IPS-NIHi7 (cell line): ENCODE measurements around the gene ITPRIP.

ENCODE experiments used
- DNase-seq: peaks from one replicate; pipeline ENCODE4 v3.0.0; 2012; ENCODE audit warnings: mixed read lengths; ENCODE audit errors: extremely low spot score

Gene ITPRIP

DNA sequence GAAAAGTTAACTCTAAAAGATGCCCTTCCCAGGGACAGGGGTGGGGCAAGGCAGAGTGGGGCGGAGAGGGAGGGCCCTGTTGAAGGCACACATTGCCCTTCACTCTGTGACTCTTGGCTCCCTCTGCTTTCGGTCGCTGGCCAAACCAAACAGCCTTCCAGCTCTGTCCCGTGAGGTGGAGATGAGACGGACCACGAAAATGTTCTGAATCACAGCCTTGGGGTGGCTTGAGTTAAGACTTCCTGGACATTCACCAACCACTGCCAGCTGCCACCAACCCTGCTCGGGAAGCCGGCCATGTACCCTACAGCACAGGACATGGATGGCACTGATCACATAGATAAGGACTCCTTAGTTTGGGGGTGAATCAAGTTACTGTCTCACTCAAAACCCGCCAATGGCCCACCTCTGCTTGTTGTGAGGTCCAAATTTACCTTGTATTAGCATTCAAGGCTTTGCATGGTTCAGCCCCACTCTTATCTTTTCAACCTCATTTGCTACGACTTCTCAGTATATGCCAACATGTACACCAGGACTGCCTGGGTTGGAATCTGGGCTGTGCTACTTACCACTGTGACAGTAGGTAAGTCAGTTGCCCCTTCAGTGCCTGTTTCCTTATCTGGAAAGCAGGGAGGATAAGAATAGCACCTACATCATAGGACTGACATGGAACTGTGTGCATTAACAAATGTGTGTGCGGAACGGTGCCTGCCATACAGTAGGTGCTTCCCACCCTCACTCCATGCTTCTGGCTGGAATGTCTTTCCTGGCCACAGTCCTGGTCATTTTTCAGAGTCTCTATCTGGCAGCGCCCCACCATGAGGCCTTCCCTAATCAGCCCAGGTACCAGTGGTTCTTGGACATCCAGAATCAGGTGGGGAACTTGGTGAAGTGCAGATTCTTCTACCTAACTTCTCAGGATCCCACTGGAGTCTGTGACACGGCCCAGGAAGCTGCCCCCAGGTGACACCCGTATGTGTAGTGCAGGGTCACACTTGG, 28.0 kb downstream of the ITPRIP start:
- DNase-seq = no peak

DNA sequence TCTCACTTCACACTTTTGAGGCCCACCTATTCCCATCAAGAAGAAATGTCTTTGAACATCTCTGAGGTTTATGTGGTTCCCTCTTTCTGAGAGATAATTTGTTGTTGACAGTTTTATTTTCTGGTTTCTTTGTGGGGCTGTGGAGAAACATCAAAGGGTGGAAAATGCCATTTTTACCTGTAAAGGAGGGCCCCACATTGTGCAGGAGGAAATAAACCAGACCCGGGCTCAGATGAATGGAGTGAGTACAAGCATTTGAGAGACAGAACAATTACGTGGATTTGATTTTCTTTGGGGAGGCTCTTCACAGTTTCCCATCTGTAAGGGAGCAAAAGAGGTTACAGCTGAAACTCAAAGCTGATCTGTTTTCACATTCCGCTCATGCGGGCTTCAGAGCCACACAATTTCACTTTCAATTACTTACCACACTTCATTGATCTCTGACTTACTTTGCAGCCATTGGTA, 29.8 kb downstream of the ITPRIP start:
- no peak for DNase-seq

GRCh38 chr10:104307576-104308438, 30.5 kb downstream of the ITPRIP start:
- DNase-seq = no peak

- DNase-seq = no peak
Measured at GRCh38 chr10:104306897-104307296, 31.4 kb downstream of the ITPRIP start.

DNA sequence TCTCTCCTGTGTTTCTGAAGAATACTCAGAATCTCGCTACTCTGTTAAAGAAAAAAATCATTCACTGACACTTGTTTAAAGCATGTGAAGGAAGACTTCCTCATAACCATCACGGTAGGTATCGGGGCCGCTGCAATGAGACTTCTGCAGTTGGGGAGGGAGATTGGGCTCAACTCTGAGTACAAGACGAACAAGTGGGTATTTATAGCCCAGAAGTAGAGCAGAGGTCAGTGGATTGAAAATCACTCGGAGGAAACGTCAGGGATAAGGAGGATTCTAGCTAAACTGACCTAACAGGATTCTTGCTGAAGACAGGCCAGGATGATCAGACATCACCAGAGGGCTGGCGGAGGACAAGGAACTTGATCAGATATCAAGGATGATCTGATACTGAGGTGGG, 33.3 kb downstream of the ITPRIP start:
- DNase-seq = no peak

DNA sequence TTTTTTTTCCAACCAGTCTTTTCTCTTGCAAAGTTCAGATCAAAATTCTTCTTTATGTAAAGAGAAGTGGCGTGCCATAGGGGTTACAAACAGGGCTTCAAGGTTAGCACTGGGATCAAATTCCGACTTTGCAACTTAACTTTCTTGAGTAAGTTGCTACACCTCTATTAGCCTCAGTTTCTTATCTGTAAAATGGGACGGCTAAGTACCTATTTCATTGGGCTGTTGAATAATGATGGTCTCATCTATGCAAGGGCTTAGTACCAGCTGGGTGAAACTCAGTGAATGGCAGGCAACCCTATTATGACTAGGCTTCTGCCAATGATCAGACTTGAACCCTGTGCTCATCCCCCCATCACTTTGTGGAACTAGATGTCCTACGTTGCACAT, 33.9 kb downstream of the ITPRIP start:
- no peak for DNase-seq

GRCh38 chr10:104303594-104304355, 34.5 kb downstream of the ITPRIP start:
- no peak for DNase-seq

DNA sequence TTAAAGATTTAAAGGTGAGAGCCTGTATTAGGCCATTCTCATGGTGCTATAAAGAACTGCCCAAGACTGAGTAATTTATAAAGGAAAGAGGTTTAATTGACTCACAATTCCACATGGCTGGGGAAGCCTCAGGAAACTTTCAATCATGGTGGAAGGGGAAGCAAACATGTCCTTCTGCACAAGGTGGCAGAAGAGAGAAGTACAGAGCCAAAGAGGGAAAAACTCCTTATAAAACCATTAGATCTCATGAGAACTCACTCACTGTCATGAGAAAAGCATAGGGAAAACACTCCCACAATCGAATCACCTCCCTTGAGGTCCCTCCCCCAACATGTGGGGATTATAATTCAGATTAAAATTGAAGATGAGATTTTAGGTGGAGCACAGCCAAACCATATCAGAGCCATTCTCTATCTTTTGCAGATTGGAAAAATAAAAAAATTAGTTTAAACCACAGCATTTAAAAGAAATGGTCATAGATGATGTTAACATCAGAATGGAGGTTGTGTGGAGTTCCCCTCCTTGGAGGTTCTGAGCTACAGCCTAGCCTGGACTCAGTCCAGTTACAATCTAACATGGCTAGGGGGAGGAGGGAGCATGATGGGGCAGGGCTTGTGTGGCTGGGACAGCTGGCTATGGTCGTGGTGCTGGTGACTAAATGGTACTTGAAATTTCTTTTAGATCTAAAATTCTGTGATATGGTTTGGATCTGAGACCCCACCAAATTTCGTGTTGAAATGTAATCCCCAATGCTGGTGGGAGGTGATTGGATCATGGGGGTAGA, 36.2 kb downstream of the ITPRIP start:
- DNase-seq = no peak

DNA sequence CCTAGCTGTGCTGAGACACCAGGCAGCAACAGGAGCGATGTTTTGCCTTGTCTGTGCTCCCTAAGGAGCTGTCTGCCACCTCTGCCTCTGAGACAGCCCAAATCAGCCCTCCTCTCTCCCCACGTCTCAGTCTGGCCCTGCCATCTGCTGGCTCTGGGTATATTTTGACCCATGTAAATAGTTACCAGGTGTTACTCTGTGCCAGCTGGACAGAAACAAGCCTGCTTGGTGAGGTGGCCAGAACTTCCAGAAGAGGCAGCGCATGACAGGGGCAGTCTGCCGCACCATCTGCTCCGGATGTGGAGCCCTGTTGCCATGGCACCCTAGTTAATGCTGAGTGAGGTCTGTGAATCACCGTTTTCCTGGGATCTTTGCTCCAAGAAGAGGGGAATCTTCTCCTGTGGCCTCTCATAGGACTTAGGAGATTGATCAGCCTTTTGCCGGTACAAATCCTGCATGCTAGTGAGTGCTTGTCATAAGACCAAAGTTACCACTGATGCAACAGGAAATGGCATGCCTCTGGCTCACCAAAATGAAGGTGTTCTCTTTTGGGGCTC, 37.5 kb downstream of the ITPRIP start:
- DNase-seq = no peak

GRCh38 chr10:104300002-104300735, 38.1 kb downstream of the ITPRIP start:
- DNase-seq = no peak

DNA sequence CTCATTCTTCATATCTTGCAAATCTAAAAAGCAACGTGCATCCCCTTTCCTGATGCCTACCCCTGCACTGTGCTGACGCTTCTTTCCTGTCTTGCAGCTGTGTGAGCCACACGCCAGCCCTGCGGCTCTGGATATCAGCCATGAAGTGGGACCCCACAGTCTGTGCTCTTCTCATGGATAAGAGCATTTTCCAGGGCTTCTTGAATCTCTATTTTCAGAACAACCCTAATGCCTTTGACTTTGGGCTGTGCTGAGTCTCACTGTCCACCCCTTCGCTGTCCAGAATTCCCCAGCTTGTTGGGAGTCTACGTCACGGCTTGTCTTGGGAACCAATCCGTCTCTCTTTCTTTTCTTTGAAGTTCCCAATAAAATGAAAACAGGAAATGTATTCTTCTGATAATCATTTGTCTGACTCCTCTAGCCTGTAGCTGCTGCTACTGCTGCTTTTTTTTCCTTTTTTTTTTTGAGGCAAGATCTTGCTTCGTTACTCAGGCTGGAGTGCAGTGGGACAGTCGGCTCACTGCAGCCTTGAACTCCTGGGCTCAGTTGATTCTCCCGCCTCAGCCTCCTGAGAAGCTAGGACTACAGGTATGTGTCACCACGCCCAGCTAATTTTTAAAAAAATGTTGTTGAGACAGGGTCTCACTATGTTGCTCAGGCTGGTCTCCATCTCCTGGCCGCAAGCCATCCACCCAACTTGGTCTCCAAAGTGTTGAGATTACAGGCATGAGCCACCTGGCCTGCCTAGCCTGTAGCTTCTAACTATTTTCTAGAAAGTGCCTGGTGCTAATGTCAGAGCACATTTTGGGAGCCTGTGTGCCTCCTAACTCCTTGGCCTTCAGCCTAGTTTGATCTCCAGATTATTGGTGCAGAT, 39.0 kb downstream of the ITPRIP start:
- no peak for DNase-seq

- peak; percentile 83 for DNase-seq
Measured at GRCh38 chr10:104297697-104298660, 40.3 kb downstream of the ITPRIP start.

DNA sequence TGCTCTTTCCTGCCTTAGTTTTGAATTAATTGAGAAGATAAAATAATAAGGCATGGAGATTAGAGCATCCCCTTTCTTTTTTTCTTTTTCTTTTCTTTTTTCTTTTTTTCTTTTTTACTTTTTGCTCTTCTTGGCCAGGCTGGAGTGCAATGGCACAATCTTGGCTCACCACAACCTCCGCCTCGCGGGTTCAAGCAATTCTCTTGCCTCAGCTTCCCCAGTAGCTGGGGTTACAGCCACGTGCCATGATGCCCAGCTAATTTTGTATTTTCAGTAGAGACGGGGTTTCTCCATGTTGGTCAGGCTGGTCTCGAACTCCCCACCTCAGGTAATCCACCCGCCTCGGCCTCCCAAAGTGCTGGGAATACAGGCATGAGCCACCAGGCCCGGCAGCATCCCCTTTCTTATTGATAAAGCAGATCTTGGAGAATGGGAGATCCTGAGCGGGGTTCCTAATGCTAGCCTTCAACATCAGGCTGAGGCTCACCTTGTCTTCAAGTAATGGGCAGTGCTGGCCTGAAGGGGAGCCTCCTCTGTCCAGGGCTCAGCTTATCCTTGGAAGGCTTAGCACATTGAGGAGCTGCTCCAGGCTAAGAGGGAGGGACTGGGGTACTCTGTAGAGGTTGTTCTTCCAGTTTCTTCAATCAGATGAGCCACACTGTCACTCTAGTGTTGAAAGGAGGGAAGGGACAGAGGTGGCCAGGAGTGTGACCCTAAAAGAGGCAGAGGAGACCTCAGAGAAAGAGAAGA, 41.4 kb downstream of the ITPRIP start:
- DNase-seq = no peak

DNA sequence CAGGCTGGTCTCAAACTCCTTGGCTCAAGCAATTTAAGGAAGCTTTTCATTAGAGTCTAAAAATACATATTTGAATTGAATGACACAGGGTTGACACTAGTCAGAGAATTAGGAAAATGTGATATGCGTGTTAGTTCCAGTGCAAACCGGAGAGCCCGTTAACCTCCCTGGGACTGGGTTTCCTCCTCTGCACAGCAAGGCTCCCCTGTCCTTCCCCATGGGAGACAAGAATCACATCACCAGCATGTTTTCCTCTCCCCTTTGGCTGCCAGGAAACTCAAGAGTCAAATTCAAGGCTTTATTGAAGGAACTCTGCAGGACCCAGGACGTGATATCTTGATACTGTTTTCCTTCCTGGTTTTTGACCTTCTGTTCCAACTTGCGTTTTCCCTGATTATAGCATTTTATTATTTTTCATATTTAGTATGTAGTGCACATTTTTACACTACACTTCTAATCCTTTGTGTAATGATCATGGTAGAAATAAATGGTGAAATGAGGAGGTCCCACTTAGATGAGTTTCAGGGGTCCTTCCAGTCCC, 44.4 kb downstream of the ITPRIP start:
- DNase-seq = no peak

- DNase-seq = no peak
Measured at GRCh38 chr10:104293011-104293410, 45.3 kb downstream of the ITPRIP start.

DNA sequence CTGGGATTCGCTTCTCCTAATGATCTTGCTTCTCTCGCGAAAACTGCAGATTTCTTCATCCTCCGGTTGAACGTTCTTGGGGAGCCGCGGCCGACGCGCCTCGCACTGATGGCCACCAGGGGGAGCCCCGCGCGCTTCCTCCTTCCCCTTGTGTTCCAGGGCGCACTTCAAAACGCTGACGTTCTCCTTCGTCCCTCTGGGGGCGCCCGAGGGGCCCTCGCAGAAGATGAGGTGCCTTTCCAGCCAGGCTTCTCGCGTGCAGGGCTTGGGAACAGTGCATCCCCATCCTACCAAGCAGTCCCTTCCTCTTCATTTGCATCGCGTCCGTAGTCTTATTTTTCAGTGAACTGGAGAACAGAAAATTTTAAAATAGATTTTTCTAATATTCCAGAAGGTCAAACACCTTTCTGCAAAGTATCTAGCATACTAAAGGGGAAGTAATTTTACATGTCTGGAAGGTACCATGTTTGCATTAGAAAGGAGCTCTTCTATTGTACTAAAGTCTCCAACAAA, 46.8 kb downstream of the ITPRIP start:
- DNase-seq = peak; percentile 95
